Measurements from ENCODE around the gene TSPAN32.
A peak's percentile ranks its signal among the peaks of the same experiment; 100 is the strongest.

TSPAN32 gene

GRCh38 chr11:2266586-2267305 lies 35.1 kb upstream of the TSPAN32 start:
- DNase-seq (ENCODE audit: low read depth) = no peak
- H3K4me3 ChIP-seq (ENCODE audit: low read depth, low read length) = no peak overlapping the region

GRCh38 chr11:2267306-2267850 lies 34.4 kb upstream of the TSPAN32 start:
- no peak overlapping the region for H3K4me3 ChIP-seq (ENCODE audit: low read depth, low read length)
- no peak for DNase-seq (ENCODE audit: low read depth)

GRCh38 chr11:2267851-2268728 lies 33.7 kb upstream of the TSPAN32 start:
- H3K4me3 ChIP-seq (ENCODE audit: low read depth, low read length) = no peak overlapping the region
- no peak for DNase-seq (ENCODE audit: low read depth)

- DNase-seq (ENCODE audit: low read depth) = no peak
- H3K4me3 ChIP-seq (ENCODE audit: low read depth, low read length) = peak overlapping the region; percentile 39
Observed at GRCh38 chr11:2268729-2269600, 32.8 kb upstream of the TSPAN32 start.

GRCh38 chr11:2269601-2270321 lies 32.1 kb upstream of the TSPAN32 start:
- DNase-seq (ENCODE audit: low read depth) = no peak
- peak overlapping the region; percentile 39 for H3K4me3 ChIP-seq (ENCODE audit: low read depth, low read length)

- DNase-seq (ENCODE audit: low read depth) = no peak
- peak within 1 kb of the TSS; percentile 39 for H3K4me3 ChIP-seq (ENCODE audit: low read depth, low read length)
Observed at GRCh38 chr11:2270322-2271076, 31.3 kb upstream of the TSPAN32 start, which contains the start of gene ASCL2. Gene ASCL2, minus strand, starts transcription at chr11:2270588. Its CDS starts 256 bp downstream, at chr11:2270332.

- no peak overlapping the region for H3K4me3 ChIP-seq (ENCODE audit: low read depth, low read length)
- DNase-seq (ENCODE audit: low read depth) = no peak
Observed at GRCh38 chr11:2271077-2271326, 30.8 kb upstream of the TSPAN32 start.

GRCh38 chr11:2271327-2272227 lies 30.2 kb upstream of the TSPAN32 start:
- no peak overlapping the region for H3K4me3 ChIP-seq (ENCODE audit: low read depth, low read length)
- no peak for DNase-seq (ENCODE audit: low read depth)

- no peak for DNase-seq (ENCODE audit: low read depth)
- H3K4me3 ChIP-seq (ENCODE audit: low read depth, low read length) = no peak overlapping the region
Observed at GRCh38 chr11:2272228-2272945, 29.4 kb upstream of the TSPAN32 start.

- no peak for DNase-seq (ENCODE audit: low read depth)
- no peak overlapping the region for H3K4me3 ChIP-seq (ENCODE audit: low read depth, low read length)
Observed at GRCh38 chr11:2272946-2273280, 28.9 kb upstream of the TSPAN32 start.

- no peak for DNase-seq (ENCODE audit: low read depth)
Observed at GRCh38 chr11:2273311-2273710, 28.5 kb upstream of the TSPAN32 start.

GRCh38 chr11:2273771-2274170 lies 28.0 kb upstream of the TSPAN32 start:
- DNase-seq (ENCODE audit: low read depth) = no peak
- no peak overlapping the region for H3K4me3 ChIP-seq (ENCODE audit: low read depth, low read length)

More at GRCh38 chr11:2273311-2273710, 28.5 kb upstream of the TSPAN32 start:
- no peak overlapping the region for H3K4me3 ChIP-seq (ENCODE audit: low read depth, low read length)

GRCh38 chr11:2275334-2276279 lies 26.2 kb upstream of the TSPAN32 start:
- H3K4me3 ChIP-seq (ENCODE audit: low read depth, low read length) = no peak overlapping the region
- DNase-seq (ENCODE audit: low read depth) = no peak

- no peak overlapping the region for H3K4me3 ChIP-seq (ENCODE audit: low read depth, low read length)
- DNase-seq (ENCODE audit: low read depth) = no peak
Observed at GRCh38 chr11:2276280-2277007, 25.4 kb upstream of the TSPAN32 start.

GRCh38 chr11:2277008-2277346 lies 24.8 kb upstream of the TSPAN32 start:
- H3K4me3 ChIP-seq (ENCODE audit: low read depth, low read length) = no peak overlapping the region
- DNase-seq (ENCODE audit: low read depth) = no peak
